ENCODE results near the gene ACADSB.

Gene ACADSB

DNA sequence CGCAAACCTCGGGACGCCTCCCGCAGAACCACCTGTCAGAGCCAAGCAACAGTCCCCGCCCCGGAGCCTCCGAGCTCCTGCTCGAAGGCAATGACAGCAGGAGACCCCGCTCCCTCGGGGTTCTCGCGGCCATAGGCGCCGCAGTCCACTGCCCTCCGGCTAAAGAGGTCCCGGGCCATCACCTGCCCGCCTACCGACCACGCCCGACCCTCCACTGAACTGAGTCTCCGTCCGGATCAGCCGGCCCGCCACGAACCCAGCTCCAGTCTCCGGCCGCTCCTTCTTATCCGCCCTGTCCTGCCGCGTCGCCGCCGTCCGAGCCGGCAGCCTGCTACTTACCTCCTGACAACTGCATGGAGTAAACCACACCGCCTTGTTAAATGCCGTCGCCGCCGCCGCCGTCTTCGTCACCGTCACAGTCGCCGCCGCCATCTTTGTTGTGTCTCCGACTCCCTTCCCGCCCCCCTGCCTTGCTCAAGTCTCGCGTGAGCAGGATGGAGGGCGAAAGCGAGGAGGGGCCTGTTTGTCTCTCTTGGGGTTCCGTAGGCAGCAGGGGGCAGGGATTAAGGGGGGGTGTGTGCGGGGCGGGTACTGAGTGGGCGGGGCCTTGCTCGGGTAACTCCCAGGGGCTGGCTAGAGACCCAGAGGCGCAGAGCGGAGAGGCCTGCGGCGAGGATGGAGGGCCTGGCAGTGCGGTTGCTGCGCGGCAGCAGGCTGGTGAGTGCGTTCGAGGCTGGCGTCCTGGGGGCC lies at the start of gene ACADSB, which contains the start of gene IKZF5:
TSS of gene ACADSB (plus strand) at position 652 of the 750 bp plus-strand sequence. CDS start at position 676, 24 bp downstream.
TSS of gene IKZF5 (minus strand) at position 441 of the 750 bp plus-strand sequence. CDS start 10,170 bp downstream, outside the sequence.
- peak; percentile 98 for DNase-seq

DNA sequence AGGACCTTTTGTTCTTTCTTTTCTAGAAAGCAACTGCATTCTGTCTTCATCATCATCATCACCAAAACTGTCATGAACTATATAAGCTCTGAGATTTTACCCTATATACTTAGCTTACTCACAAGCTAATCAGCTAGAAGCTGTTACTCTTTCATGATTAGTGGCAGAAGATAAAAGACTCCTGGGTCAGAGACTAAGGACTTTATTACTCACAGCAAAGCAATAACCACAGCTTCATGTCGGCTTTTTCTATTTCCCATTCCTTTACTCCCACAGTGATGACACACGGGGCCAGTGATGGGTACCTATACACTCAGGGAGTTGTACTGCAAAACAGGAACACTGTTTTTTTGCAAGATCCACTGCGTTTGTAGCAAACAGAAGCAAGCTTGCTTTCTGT lies 46.4 kb upstream of the ACADSB start:
- peak; percentile 23 for DNase-seq

DNA sequence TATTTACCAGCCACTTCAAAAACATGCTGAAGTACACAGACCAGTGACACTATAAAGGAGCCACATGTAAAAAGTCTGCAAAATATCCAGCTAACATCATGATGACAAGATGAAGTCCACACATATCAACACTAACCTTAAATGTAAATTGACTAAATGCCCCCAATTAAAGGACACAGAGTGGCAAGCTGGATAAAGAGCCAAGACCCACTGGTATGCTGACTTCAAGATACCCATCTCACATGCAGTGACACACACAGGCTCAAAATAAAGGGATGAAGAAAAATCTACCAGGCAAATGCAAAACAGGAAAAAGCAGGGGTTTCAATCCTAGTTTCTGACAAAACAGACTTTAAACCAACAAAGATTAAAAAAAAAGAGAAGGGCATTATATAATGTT lies 41.9 kb upstream of the ACADSB start:
- DNase-seq: no peak

DNA sequence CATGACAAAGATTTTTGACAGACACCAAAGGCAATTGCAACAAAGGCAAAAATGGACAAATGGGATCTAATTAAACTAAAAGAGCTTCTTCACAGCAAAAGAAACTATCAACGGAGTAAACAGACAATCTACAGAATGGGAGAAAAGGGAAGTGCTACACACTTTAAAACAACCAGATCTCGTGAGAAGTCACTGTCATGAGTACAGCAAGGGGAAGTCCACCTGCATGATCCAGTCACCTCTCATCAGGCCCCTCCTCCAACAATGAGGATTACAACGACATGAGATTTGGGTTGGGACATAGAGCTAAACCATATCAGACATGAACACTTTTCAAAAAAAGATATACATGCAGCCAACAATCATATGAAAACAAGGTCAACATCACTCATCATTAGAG lies 40.1 kb upstream of the ACADSB start:
- DNase-seq: no peak

DNA sequence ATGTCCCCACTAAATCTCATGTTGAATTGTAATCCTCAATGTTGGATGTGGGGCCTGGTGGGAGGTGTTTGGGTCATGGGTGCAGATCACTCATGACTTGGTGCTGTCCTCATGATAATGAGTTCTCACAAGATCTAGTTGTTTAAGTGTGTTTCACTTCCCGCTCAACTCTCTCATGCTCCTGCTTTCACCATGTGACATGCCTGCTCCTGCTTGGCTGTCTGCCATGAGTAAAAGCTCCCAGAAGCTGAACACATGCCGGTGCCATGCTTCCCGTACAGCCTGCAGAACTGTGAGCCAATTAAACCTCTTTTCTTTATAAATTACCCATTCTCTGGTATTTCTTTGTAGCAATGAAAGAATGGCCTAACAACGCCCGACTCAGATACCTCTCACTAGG lies 34.8 kb upstream of the ACADSB start:
- peak; percentile 57 for DNase-seq

DNA sequence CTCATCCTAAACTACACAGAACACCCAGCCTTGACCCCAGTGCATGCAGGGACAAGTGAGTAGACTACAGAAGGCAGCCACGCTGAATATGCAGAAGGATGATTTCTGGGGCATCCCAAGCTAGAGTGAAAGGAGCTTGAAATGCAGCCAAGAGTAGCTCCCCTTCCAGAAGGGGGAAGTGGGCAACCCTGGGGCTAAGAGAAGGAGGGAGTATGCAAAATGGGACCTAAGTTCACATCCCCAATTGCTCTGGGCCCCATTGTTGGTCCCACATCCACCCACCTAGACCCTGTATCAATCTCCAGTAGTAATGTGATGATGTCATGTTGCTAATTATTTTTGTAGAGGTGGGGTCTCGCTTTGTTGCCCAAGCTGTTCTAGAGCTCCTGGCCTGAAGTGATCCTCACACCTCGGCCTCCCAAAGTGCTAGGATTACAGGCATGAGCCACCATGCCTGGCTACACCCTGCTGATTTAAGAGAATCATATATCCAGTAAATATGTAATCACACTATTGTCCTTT lies 34.2 kb upstream of the ACADSB start:
- no peak for DNase-seq

DNA sequence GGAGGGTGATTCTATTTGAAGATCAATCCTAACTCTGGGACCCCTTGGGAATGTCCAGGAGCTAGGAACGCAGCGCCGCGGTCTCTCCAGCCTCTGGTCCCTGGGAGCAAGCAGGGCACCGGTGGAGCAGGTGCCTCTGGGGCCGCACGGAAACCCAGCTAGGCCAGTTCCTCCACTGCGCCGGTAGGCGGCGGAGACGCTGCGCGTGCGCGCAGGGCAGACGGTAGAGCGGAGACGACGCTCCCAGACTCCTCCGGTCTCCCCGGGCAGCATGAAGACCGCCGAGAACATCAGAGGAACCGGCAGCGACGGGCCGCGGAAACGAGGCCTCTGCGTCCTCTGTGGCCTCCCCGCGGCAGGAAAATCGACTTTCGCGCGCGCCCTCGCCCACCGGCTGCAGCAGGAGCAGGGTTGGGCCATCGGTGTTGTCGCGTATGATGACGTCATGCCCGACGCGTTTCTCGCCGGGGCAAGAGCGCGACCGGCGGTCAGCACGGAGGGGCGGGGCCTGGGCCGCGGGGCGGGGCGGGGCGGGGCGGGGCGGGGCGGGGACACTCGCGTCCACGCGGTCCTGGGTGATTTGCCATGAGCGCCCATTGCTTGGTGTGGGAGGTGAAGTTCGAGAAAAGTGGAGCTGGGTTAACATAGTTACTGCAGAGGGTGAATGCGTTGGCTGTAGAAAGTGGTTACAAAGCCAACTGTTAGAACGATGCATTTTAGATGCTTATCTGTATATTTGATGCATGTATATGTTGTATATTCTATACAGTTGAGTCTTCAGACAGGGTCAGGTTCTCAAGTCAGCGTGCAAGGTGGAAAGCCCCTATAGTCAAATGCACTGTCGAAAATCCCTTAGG lies 28.4 kb upstream of the ACADSB start, which contains the start of gene PSTK:
TSS of gene PSTK (plus strand) at position 193 of the 857 bp plus-strand sequence. CDS start at position 272, 79 bp downstream.
- DNase-seq: peak; percentile 93

DNA sequence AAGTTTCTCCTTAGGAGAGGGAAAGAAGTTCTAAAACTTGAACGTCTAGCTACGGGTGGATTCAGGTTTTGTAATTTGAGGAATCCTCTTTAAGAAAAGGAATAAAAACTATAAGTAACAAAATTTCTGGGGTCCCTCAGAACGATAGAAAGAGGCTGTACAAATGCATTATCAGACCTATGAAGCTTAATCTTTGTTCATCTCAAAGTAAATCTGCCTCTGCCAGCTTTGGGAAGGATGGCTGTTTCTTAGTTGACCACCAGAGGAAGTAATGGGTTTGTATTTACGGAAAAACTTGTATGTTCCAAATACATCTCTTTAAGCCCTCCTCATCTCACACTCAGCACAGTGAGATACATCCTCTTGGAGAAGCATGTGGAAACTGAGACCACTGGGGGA lies 27.7 kb upstream of the ACADSB start:
- peak; percentile 26 for DNase-seq

DNA sequence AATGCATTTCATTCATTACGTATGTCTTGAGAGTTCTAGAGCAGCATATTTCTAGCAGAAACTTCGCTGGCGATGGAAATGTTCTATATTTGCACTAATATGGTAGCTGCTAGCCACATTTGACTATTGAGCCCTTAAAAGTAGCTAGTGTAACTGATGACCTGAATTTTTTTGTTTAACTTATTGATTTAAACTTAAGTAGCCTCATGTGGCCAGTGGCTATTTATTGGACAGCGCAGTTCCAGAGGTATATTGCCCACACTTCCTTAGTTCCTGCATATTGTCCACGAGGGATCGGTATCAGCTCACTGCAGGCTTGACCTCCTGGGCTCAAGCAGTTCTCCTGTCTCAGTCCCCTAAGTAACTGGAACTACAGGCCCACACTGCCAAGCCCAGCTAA lies 24.9 kb upstream of the ACADSB start:
- no peak for DNase-seq

DNA sequence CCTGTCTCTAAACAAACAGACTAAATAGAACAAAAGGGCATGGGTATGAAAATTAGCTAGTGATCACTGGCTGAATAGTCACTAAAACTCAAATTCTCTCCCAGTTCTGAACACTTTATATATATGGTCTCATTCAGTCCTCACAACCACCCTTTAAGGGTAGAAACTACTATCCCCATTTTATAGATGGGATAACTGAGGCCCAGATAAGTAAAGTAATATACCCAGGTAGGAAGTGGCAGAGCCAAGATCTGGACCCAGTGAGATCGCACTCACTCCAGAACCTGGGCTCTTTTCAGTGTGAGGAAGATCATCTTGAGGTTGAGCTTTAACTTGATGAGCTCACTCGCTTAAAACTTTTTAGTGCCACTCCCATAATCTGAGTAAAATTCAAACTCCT lies 24.1 kb upstream of the ACADSB start:
- DNase-seq: no peak

DNA sequence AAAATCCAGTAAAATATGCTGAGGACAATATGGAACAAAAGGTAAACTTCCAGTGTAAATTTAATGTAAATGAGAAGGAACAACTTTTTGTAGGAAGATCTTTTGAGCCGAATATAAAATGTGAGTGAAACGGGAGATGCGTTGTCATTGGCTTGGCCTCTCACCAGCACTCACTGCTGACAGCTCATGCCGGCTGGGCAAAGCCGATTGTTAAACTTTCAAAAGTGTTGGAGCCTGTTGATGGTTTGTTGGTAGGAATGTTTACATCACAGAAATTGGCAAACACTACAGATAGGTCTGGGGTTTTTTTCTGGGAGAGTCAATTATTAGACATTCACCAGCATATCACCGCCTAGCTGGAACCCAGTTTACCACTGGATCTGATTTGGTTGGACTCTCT lies 22.5 kb upstream of the ACADSB start:
- DNase-seq: no peak

DNA sequence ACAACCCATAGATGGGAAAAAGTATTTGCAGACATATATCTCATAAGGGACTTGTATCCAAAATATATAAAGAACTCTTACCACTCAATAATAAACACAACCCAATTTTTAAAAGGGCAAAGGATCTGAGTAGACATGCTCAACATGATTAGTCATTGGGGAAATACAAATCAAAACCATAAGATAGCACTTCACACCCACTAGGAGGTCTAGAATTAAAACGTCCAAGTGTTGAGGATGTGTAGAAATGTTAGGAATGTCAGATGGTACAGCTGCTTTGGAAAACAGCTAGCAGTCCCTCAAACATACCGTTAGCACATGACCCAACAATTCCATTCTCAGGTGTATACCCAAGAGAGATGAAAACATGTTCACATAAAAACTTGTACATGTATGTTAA lies 20.3 kb upstream of the ACADSB start:
- no peak for DNase-seq

DNA sequence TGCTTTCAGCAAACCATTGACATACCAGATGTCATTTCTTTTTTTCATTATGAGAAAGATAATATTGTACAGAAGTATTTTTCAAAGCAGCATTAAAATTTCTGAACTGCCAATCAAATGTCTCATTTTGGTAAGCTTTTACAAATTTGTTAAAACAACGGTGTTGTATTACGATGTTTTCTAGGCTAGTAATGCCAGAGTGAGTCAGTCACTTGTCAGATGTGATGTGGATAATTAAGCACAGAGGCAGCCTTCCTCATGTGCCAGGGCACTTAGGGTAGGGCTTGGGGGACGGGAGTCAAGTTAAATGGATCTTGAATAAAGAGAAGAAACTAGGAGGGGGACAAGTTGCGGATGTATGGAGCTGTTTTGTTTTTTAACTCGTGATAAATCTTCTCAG lies 18.5 kb upstream of the ACADSB start:
- no peak for DNase-seq

DNA sequence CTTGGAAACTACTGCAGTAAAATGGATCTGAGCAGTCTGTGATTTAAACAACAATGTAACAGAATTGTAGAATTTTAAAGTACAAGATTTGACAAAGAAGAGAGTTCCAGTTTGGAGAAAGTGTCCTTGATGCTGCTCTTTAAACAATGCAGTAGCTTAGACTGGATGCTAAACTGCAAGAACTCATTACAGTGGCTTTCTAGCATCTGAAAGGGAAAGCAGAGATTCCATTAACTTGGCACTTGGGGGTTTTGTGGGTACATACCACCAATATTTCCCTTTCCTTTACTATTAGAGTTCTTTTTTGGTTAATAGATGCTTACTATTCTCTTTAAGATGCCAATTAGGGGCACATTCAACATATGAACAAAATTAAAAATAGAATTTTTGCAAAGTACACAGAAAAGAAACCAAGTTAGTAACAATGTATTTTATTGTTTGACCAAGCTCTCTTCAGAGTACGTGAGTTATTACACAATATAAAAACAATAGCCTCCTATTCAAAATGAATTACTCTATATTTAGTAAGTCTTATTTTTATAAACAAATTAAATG lies 16.7 kb upstream of the ACADSB start:
- no peak for DNase-seq

DNA sequence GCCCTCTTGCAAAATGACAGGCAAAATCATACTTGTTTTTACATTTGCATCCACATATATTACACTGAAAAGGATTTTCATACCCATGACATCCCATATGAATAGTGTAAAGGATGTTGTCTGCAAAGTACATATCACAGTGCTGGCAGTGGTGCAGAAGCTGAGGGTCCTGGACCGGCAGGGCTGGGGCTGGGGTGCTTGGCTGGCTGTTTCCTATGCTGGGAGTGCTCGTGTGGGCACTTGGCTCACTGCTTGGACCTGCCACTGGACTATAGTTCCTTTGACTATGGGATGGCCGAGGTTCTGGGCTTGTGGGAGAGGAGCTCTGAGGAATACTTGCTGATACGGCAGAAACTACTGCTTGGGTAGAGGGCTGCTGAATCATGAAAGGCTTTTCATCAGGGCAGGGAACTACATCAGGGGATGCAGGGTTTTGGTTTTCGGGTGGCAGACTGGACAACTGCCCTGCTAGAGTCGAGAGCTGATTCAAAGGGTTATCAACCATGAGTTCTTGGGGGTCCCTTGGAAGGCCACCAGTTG lies 14.9 kb upstream of the ACADSB start:
- no peak for DNase-seq

DNA sequence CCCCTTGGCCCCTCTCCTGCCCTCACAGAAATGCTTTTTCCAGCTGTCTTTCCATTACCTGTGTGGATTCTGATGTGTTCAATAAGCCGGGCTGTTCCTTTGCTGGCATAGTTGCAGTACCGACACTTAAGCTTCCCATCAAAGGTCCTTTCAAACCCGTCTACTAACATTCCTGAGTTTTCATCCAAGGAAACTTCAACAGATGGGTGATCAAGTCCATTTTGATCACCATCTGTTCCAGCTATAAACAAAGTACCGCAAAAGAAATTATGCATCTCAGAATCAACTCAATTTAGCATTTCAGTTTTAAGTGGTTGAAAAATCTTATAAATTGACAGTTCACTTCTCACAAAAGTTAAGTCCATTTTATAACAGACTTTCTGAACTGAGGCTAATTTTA lies 12.9 kb upstream of the ACADSB start:
- DNase-seq: no peak

DNA sequence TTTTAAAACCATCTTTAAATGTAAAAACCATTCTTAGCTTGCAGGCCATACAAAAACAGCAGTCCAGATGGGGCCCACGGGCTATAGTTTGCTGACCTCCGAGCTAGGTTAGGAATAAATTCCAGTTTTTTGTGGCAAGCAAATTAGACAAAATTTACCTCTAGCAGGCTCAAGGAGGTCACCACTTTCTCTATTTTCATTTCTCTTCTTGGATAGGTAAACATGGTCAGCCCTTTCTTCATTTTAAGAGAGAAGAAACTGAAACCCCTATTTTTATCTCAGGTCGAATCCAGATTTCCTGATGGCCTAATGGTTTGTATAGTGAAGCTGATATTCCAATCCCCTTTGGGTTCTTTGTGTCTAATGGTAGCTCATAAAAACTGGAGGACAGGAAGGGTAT lies 10.9 kb upstream of the ACADSB start:
- no peak for DNase-seq

DNA sequence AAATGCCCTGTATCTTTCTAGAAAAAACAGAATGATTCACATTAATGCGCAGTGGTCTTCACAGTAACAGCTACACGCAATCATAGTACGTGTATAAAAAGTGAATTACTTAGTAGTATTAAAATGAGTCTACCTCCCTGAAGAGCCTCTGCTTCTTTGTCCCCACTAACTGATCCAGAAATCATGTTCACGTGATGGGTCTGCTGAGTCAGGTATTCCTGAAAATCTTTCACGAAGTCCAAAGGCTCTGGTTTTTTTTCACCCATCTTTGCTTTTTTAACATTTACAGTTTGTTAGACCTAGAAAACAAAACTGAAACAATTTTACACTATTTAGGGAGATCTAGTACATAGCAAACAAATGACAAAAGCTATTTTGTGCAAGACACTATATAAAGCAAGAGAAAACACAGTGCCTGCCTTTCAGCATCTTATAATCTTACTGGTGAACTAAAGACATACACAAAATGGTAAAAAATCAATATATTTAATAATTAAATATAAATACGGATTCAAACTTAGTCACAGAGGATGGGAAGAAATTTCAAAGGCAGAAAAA lies 10.4 kb upstream of the ACADSB start:
- no peak for DNase-seq

DNA sequence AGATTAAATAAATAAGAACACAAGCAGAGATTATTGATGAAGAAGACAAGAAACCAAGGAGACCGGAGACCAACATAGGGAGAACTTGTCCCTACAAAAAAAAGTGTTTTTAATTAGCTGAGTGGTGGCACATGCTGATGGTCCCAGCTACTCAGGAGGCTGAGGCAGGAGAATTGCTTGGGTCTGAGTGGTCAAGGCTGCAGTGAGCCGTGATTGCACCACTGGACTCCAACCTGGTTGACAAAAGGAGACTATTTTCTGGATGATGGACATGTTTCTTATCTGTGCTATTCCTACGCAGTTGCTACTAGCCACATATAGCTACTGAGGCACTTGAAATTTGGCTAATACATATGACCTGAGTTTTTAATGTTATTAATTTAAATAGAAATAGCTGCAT lies 9.9 kb upstream of the ACADSB start:
- DNase-seq: no peak

DNA sequence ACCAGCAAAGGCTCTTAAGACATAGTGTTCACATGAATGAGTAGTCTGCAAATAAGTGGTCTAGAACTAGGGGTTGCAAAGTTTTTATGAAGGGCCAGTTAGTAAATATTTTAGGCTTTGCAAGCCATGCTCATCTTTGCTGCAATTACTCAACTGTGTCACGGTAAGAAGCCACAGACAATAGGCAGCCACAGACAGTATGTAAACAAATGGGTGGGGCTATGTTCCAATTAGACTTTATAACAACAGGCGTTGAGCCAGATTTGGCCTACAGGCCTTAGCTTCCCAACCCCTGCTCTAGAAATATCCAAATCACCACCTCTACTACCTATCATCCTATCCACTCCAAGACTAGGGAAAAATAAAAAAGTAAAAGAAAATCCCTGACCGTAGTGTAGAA lies 9.5 kb upstream of the ACADSB start:
- no peak for DNase-seq

DNA sequence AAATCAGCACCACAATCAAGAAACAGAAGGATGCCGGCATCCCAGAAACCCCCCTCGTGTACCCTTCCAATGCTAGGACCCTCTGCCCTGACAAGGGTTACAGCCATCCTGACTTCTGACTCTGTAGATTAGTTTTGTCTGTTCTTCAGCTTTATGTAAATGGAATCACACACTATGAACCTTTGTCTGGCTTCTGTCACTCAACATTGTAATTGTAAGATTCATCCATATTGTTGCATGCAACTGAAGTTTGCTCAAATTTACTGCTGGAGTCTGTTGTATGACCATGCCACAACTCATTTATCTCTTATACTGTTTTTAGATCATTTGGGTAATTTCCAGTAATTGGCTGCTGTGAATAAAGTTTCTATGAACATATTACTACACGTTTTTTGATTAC lies 8.7 kb upstream of the ACADSB start:
- DNase-seq: no peak

DNA sequence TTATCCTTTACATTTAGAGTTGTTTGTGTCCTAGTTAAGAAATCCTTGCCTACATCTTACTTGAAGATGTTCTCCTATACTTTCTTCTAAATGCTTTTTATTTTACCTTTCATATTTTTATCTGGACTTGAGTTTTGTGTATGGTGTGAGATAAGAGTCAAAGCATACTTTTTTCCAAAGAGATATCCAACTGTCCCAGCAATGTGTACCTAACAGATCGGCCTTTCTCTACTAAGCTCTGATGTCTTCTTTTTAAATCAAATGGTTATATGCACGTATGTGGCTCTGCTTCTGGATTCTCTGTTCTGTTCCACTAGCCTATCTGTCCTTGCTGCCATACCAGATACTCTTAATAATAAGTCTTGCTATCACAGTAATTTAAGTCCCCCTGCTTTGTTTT lies 7.4 kb upstream of the ACADSB start:
- no peak for DNase-seq

DNA sequence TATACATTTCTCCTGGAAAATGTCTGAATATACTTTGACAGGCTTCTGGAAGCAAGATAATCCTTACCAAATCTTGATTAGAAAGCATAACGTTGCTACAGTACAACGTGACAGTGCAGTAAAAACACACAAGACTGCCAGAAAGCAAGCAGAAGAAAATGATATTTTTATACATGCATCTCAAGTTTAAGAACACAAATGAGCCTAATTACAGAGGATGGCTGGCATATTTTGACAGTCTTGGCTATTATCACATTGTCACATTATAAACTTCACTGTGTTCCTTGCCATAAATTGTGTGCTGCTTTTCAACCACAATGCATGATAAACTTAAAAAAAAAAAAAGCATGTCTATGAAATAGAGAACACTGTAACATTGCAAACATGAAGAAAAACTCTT lies 4.5 kb upstream of the ACADSB start:
- DNase-seq: no peak

Measured in inflammatory macrophage treated with lipopolysaccharide for 4 hours (primary cell).